Upper lobe of left lung (tissue), 4 donors: ENCODE measurements around the gene H2AZ1.
"Not testable (repeated sequence)": the region's sequence is repeated elsewhere in the genome, so short reads cannot be mapped to it uniquely, and the experiment has no call there.

Experiments
- CTCF ChIP-seq, 6 experiments: fragments of 450-650 bp in 4 of 6; fragments of 200-600 bp in 2 of 6; sonication (generic) in 2 of 6; IDR thresholded peaks; one replicate each; pipeline ENCODE4 v1.5.1; 2016 to 2019; ENCODE audit warnings: antibody characterized with exemption in 6 of 6
- EP300 ChIP-seq, 4 donors: sonication (generic); formaldehyde crosslinking; IDR thresholded peaks; one replicate each; pipeline ENCODE4 v1.5.1; 2017; ENCODE audit warnings: antibody characterized with exemption in 4 of 4, control low read depth in 2 of 4
- POLR2A ChIP-seq, 4 donors: fragments of 450-650 bp; IDR thresholded peaks; one replicate each; pipeline ENCODE4 v1.5.1; 2016 to 2017; ENCODE audit warnings: antibody characterized with exemption in 4 of 4, mild to moderate bottlenecking in 2 of 4
- POLR2AphosphoS5 ChIP-seq, 2 donors: sonication (generic); formaldehyde crosslinking; IDR thresholded peaks; one replicate each; pipeline ENCODE4 v1.5.1; 2017; ENCODE audit warnings: antibody characterized with exemption in 2 of 2

- not testable (repeated sequence) for TF ChIP-seq CTCF, POLR2A, POLR2AphosphoS5, EP300 (IDR thresholded peaks at IDR 0.05)
Measured at GRCh38 chr4:99958207-99958606, 8.1 kb upstream of the H2AZ1 start.
